Sigmoid colon (tissue), 4 donors: ENCODE data around the gene ABI2.

ENCODE experiments used
- EP300 ChIP-seq, 4 donors: sonication (generic); formaldehyde crosslinking; IDR thresholded peaks; one replicate each; pipeline ENCODE4 v1.6.1; 2017; ENCODE audit warnings: antibody characterized with exemption in 4 of 4
- POLR2A ChIP-seq, 2 donors: fragments of 450-650 bp; IDR thresholded peaks; one replicate each; pipeline ENCODE4 v1.6.1; 2016; ENCODE audit warnings: antibody characterized with exemption in 2 of 2, mild to moderate bottlenecking in 2 of 2, moderate library complexity in 2 of 2
- POLR2AphosphoS5 ChIP-seq, 4 donors: sonication (generic); formaldehyde crosslinking; IDR thresholded peaks; one replicate each; pipeline ENCODE4 v1.6.1; 2017; ENCODE audit warnings: antibody characterized with exemption in 4 of 4
- TF ChIP-seq, protein P1 (sequence below), 4 experiments: fragments of 450-650 bp in 3 of 4; fragments of 200-600 bp in 1 of 4; IDR thresholded peaks; one replicate each; pipeline ENCODE4 v1.5.1; 2016 to 2019; ENCODE audit warnings: antibody characterized with exemption in 4 of 4, mild to moderate bottlenecking in 3 of 4, moderate library complexity in 2 of 4

DNA sequence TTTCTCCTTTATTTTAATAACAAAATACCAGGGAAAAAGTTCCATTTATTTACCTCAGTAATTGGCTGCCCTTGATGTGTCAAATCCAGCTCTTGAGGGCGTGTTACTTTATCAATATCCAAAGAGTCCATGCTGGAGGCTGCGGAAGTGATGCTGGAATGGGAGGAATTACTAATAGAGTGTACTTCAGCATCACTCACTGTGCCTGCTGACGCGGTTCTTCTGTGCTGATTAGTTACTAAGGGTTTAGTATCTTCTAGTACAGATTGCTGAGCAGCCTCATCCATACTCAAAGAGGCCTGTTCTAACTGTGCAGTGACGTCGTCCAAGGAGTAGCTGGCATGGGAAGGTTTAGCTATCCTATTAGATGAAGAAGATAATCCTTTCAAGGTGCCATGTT is 161.3 kb downstream of the ABI2 start:
- TF ChIP-seq, protein P1, sequence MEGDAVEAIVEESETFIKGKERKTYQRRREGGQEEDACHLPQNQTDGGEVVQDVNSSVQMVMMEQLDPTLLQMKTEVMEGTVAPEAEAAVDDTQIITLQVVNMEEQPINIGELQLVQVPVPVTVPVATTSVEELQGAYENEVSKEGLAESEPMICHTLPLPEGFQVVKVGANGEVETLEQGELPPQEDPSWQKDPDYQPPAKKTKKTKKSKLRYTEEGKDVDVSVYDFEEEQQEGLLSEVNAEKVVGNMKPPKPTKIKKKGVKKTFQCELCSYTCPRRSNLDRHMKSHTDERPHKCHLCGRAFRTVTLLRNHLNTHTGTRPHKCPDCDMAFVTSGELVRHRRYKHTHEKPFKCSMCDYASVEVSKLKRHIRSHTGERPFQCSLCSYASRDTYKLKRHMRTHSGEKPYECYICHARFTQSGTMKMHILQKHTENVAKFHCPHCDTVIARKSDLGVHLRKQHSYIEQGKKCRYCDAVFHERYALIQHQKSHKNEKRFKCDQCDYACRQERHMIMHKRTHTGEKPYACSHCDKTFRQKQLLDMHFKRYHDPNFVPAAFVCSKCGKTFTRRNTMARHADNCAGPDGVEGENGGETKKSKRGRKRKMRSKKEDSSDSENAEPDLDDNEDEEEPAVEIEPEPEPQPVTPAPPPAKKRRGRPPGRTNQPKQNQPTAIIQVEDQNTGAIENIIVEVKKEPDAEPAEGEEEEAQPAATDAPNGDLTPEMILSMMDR (IDR thresholded peaks at IDR 0.05), result no peak
- TF ChIP-seq POLR2A (IDR thresholded peaks at IDR 0.05), result no peak
- no peak for TF ChIP-seq POLR2AphosphoS5 (IDR thresholded peaks at IDR 0.05)
- TF ChIP-seq EP300 (IDR thresholded peaks at IDR 0.05), result no peak
